Measurements from ENCODE around the gene OIP5. TPM values are rescaled to one million over a fixed set of nuclear protein-coding genes. Genes with fewer than 3 reads are reported as not detected.

OIP5 gene
- total and polyA plus RNA-seq, 2 of the 13 experiments (the other 11 are each of a cell fraction or from before 2014, with no cell fraction given): 10.7 to 38.0 TPM

- TF ChIP-seq RNF219 (CRISPR knock-in tag; IDR thresholded peaks at IDR 0.05) (no peak), GLI4 (CRISPR knock-in tag; IDR thresholded peaks at IDR 0.05; ENCODE audit: borderline replicate concordance) (no peak), NAIF1 (CRISPR knock-in tag; IDR thresholded peaks at IDR 0.05; ENCODE audit: borderline replicate concordance) (no peak)
These were observed 23.0 kb downstream of the OIP5 start (continued) for GRCh38 chr15:41309226-41309905.

- no TSS peak for BruUV-seq (replicated peaks)
- Histone ChIP-seq H3K9ac (ENCODE audit: insufficient read depth, low read depth, low read length) (no peak overlapping the region), H4K20me1 (ENCODE audit: insufficient read depth, low read length) (no peaks in the 10 kb centered on the region), H3K4me3 (replicated peaks in 1 of 3; ENCODE audit: insufficient read depth in 1 of 3, low read depth in 2 of 3, low read length in 3 of 3) (no peak overlapping the region), H3K9me3 (ENCODE audit: low read length) (no peaks in the 10 kb centered on the region), H3K27ac (ENCODE audit: extremely low read length, insufficient read depth, low read length) (no peak overlapping the region), H2AFZ (ENCODE audit: low read length) (no peak overlapping the region), H3K36me3 (replicated peaks in 1 of 2; ENCODE audit: control insufficient read depth in 1 of 2, insufficient read depth in 2 of 2, low read length in 2 of 2) (peaks cover 0 to 10% of the 10 kb centered on the region in 2 experiments; a peak in 2 of 5 replicates), H3K4me2 (ENCODE audit: low read depth, low read length) (no peak overlapping the region), H3K27me3 (ENCODE audit: control insufficient read depth in 1 of 2, insufficient read depth in 2 of 2, low read length in 2 of 2) (no peaks in the 10 kb centered on the region), H3K79me2 (ENCODE audit: insufficient read depth, low read length) (no peaks in the 10 kb centered on the region), H3K4me1 (ENCODE audit: insufficient read depth, low read length) (no peaks in the 10 kb centered on the region)
- no peak for ATAC-seq
- in situ Hi-C loops (cut with HindIII; ENCODE audit: extremely low pct_ligation_motif_present, low pct_unique_long_range_greater_than_20kb): no loop called here
- POLR2A ChIA-PET: no interaction called here
- DNase-seq (ENCODE audit: low spot score): no peak
- TF ChIP-seq NKX3-1 (CRISPR knock-in tag; IDR thresholded peaks at IDR 0.05) (no peak), JARID2 (CRISPR knock-in tag; IDR thresholded peaks at IDR 0.05; ENCODE audit: insufficient replicate concordance) (no peak), ZNF3 (CRISPR knock-in tag; IDR thresholded peaks at IDR 0.05) (no peak), ZNF451 (CRISPR knock-in tag; IDR thresholded peaks at IDR 0.05) (no peak), CHD4 (IDR thresholded peaks at IDR 0.05; ENCODE audit: borderline replicate concordance, low read length) (no peak), ARID2 (CRISPR knock-in tag; IDR thresholded peaks at IDR 0.05; ENCODE audit: borderline replicate concordance) (no peak)
- no peak for FAIRE-seq
- intact Hi-C loops (cut with micrococcal nuclease; ENCODE audit: unreplicated experiment): no loop called here
- CTCF ChIA-PET (ENCODE audit: low intra/inter-chr PET ratio, low total read pairs): interaction anchor here (0.6 kb wide), 1 partner anchor 1032 kb away, joined by 4 read pairs; no protein-coding TSS in a partner anchor
- WGBS (ENCODE audit: low lambda C conversion rate): 100% methylated on average over 5 of the region's 5 CpGs
These were observed 24.7 kb downstream of the OIP5 start for GRCh38 chr15:41307679-41308078.
